Natural killer cell (primary cell): Measurements from ENCODE around the gene CYP26B1. TPM values are rescaled to one million over a fixed set of nuclear protein-coding genes. Genes with fewer than 3 reads are reported as not detected.

Experiments
- ATAC-seq, 3 donors: fragments of 150-1000 bp in 2 of 3; fragments of 200-7000 bp in 1 of 3; cut with Tn5 transposase; 1 replicate in 1 of 3; 2 replicates in 2 of 3; pipeline ENCODE4 v1.10.0; 2021; ENCODE audit warnings: mild to moderate bottlenecking in 2 of 3, moderate library complexity in 2 of 3
- DNase-seq, 2 donors: peaks; one replicate each; pipeline versions ENCODE4 v3.0.0 to v3.0.0-alpha.2; 2013 to 2021; ENCODE audit warnings: mixed read lengths in 1 of 2
- H3K27ac ChIP-seq: one replicate; pipeline ENCODE4 v1.5.1; 2013; ENCODE audit warnings: mild to moderate bottlenecking, low read length
- H3K27me3 ChIP-seq: one replicate; pipeline ENCODE4 v1.6.1; 2013; ENCODE audit warnings: low read length; ENCODE audit not compliant: control insufficient read depth, insufficient read depth
- H3K36me3 ChIP-seq: one replicate; pipeline ENCODE4 v1.6.1; 2013; ENCODE audit warnings: low read length; ENCODE audit not compliant: control insufficient read depth, insufficient read depth
- H3K4me1 ChIP-seq: one replicate; pipeline ENCODE4 v1.6.1; 2013; ENCODE audit warnings: low read length; ENCODE audit not compliant: control insufficient read depth, insufficient read depth
- H3K4me3 ChIP-seq: one replicate; pipeline ENCODE4 v1.5.1; 2013; ENCODE audit warnings: low read length
- H3K9me3 ChIP-seq: one replicate; pipeline ENCODE4 v1.6.1; 2013; ENCODE audit warnings: low read length; ENCODE audit not compliant: control insufficient read depth, insufficient read depth
- H3K27ac Mint-ChIP-seq, 2 donors: one replicate each; pipeline ENCODE4 v1.8.0; 2022; ENCODE audit warnings: mild to moderate bottlenecking in 2 of 2, mixed read lengths in 2 of 2, moderate library complexity in 1 of 2
- H3K27me3 Mint-ChIP-seq, 2 donors: one replicate each; pipeline ENCODE4 v1.8.0; 2022; ENCODE audit warnings: low read depth in 2 of 2, mixed read lengths in 2 of 2
- H3K36me3 Mint-ChIP-seq: one replicate; pipeline ENCODE4 v1.8.0; 2022; ENCODE audit warnings: mixed read lengths
- H3K4me1 Mint-ChIP-seq, 2 donors: one replicate each; pipeline ENCODE4 v1.8.0; 2022; ENCODE audit warnings: mixed read lengths in 2 of 2
- H3K4me3 Mint-ChIP-seq: one replicate; pipeline ENCODE4 v1.8.0; 2022; ENCODE audit warnings: mild to moderate bottlenecking, moderate library complexity, mixed read lengths
- H3K9me3 Mint-ChIP-seq, 2 donors: one replicate each; pipeline ENCODE4 v1.8.0; 2022; ENCODE audit warnings: mixed read lengths in 2 of 2
- CTCF ChIP-seq: fragments of 200-600 bp; IDR thresholded peaks from one replicate; pipeline ENCODE4 v1.8.0; 2022; ENCODE audit warnings: antibody characterized with exemption
- WGBS: methylation state at CpG from one replicate; pipeline ENCODE4 v1.1.7; 2013; ENCODE audit warnings: missing lambda C conversion rate; ENCODE audit not compliant: insufficient coverage; 5-methylcytosine and 5-hydroxymethylcytosine counted together
- intact Hi-C: fragments of 100-400 bp; cut with micrococcal nuclease; formaldehyde crosslinking; loops from one replicate; pipeline ENCODE4 v1.14.2; 2022
- total RNA-seq, 4 donors: library from RNA; stranded (reverse); fragments of 120-200 nt in 1 of 4; gene quantifications; one replicate each; pipeline versions ENCODE4 v1.2.3 to v1.2.4, GENCODE V29; 2013 to 2022

The CYP26B1 gene
- total RNA-seq, 3 donors from 2014 or later (not counting 1 experiment from before 2014, with no cell fraction given), result not detected

GRCh38 chr2:72142570-72143440 is 4.9 kb downstream of the CYP26B1 start:
- H3K36me3 ChIP-seq, result no peaks in the 10 kb centered on the region
- peaks cover 31% of the 10 kb centered on the region for H3K4me1 ChIP-seq
- no peak overlapping the region for H3K27ac Mint-ChIP-seq
- peaks cover 25% of the 10 kb centered on the region for H3K27me3 ChIP-seq
- DNase-seq (no peak), ATAC-seq (no peak)
- intact Hi-C loops, result no loop called here
- no peak overlapping the region for H3K4me3 ChIP-seq
- peaks cover 14 to 20% of the 10 kb centered on the region in 2 donors for H3K4me1 Mint-ChIP-seq
- H3K9me3 ChIP-seq, result no peaks in the 10 kb centered on the region
- H3K9me3 Mint-ChIP-seq, result no peaks in the 10 kb centered on the region
- H3K36me3 Mint-ChIP-seq, result no peaks in the 10 kb centered on the region
- no peak overlapping the region for H3K4me3 Mint-ChIP-seq
- TF ChIP-seq CTCF, result no peak
- no peak overlapping the region for H3K27ac ChIP-seq
- H3K27me3 Mint-ChIP-seq, result peaks cover 23 to 31% of the 10 kb centered on the region in 2 donors
- 27% methylated on average over 49 of the region's 50 CpGs for WGBS

GRCh38 chr2:72141881-72142451 is 5.7 kb downstream of the CYP26B1 start:
- ATAC-seq (no peak), DNase-seq (peak in 1 of 2 donors; percentile 11)
- no peaks in the 10 kb centered on the region for H3K9me3 Mint-ChIP-seq
- peaks cover 13 to 22% of the 10 kb centered on the region in 2 donors for H3K4me1 Mint-ChIP-seq
- peaks cover 22% of the 10 kb centered on the region for H3K27me3 ChIP-seq
- H3K9me3 ChIP-seq, result no peaks in the 10 kb centered on the region
- no peak for TF ChIP-seq CTCF
- H3K27ac ChIP-seq, result no peak overlapping the region
- H3K36me3 Mint-ChIP-seq, result no peaks in the 10 kb centered on the region
- H3K27me3 Mint-ChIP-seq, result peaks cover 21 to 30% of the 10 kb centered on the region in 2 donors
- intact Hi-C loops, result no loop called here
- no peak overlapping the region for H3K27ac Mint-ChIP-seq
- H3K4me3 ChIP-seq, result no peak overlapping the region
- WGBS, result 91% methylated on average over 11 of the region's 13 CpGs
- H3K36me3 ChIP-seq, result no peaks in the 10 kb centered on the region
- peaks cover 33% of the 10 kb centered on the region for H3K4me1 ChIP-seq
- no peak overlapping the region for H3K4me3 Mint-ChIP-seq

- no peak overlapping the region for H3K27ac ChIP-seq
- Mint-ChIP-seq H3K4me3 (no peak overlapping the region), H3K4me1 (peaks cover 7 to 15% of the 10 kb centered on the region in 2 donors), H3K36me3 (no peaks in the 10 kb centered on the region), H3K27me3 (peaks cover 12 to 22% of the 10 kb centered on the region in 2 donors), H3K9me3 (no peaks in the 10 kb centered on the region), H3K27ac (no peak overlapping the region)
- H3K4me3 ChIP-seq, result no peak overlapping the region
- peaks cover 29% of the 10 kb centered on the region for H3K4me1 ChIP-seq
- TF ChIP-seq CTCF, result no peak
- intact Hi-C loops, result no loop called here
- ATAC-seq (no peak), DNase-seq (no peak)
- H3K36me3 ChIP-seq, result no peaks in the 10 kb centered on the region
- WGBS, result 77% methylated on average over 5 of the region's 5 CpGs
- peaks cover 14% of the 10 kb centered on the region for H3K27me3 ChIP-seq
- H3K9me3 ChIP-seq, result no peaks in the 10 kb centered on the region
Observed at GRCh38 chr2:72141032-72141645, 6.5 kb downstream of the CYP26B1 start.
